ENCODE data around the gene C2CD2L. TPM values are rescaled to one million over a fixed set of nuclear protein-coding genes. Genes with fewer than 3 reads are reported as not detected.

C2CD2L gene
- total and polyA plus RNA-seq, 2 of the 13 experiments (the other 11 are each of a cell fraction or from before 2014, with no cell fraction given): 3.7 to 5.5 TPM

DNA sequence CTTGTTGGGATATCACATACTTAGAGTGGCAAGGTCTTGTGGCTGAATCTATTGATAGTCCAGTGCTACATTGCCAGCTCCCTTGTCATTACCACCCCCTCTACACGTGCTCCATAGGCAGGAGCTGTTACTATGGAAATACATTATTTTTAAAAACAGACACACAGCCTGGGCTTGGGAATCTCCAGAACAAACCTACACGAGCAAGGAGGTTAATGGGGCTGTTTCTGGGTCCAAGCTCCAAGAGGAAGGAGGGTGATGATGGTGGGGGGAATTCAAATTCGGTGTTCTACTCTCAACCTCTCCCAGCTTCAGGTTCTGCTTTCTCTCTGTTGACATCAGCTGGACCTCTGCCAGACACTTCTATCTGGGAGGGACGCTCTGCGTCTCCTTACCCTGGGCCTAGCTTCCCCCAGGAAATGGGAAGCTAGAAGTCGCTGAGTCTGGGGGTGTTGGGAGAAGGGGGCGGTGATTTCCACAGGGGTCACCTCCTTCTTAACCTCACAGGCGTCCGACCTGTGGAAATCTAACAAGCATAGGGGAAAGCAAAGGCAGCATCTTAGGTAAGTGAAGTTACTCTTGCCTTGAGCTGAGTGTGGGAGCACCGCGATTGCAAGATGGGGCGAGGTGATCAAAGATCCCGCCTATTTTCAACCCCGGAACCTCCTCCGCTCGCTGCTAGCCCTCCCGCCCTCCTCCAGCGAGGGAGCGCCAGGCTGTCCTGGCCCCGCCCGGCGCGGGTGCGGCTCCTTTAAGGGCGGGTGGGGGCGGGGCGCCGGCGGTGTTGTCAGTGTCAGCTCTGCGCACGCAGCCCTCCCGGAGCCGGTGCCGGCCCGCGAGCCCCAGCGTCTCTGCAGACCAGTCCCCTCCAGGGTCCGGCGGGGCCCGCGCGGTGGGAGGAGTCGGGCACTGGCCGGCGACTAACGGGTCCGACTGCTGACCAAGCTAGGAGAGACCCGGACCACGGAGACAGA is at the start of gene C2CD2L (continued):
- TF ChIP-seq, protein P1, sequence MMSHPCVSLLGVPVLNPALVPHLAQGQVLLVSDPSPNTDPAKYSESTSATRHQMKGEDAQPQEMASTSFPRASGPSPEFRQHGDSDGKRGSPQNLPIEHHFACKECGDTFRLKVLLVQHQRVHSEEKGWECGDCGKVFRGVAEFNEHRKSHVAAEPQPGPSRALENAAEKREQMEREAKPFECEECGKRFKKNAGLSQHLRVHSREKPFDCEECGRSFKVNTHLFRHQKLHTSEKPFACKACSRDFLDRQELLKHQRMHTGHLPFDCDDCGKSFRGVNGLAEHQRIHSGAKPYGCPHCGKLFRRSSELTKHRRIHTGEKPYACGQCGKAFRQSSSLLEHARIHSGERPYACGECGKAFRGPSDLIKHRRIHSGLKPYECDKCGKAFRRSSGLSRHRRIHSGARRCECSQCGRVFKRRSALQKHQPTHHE (CRISPR knock-in tag; IDR thresholded peaks at IDR 0.05; ENCODE audit: borderline replicate concordance): no peak
- TF ChIP-seq, protein P2, sequence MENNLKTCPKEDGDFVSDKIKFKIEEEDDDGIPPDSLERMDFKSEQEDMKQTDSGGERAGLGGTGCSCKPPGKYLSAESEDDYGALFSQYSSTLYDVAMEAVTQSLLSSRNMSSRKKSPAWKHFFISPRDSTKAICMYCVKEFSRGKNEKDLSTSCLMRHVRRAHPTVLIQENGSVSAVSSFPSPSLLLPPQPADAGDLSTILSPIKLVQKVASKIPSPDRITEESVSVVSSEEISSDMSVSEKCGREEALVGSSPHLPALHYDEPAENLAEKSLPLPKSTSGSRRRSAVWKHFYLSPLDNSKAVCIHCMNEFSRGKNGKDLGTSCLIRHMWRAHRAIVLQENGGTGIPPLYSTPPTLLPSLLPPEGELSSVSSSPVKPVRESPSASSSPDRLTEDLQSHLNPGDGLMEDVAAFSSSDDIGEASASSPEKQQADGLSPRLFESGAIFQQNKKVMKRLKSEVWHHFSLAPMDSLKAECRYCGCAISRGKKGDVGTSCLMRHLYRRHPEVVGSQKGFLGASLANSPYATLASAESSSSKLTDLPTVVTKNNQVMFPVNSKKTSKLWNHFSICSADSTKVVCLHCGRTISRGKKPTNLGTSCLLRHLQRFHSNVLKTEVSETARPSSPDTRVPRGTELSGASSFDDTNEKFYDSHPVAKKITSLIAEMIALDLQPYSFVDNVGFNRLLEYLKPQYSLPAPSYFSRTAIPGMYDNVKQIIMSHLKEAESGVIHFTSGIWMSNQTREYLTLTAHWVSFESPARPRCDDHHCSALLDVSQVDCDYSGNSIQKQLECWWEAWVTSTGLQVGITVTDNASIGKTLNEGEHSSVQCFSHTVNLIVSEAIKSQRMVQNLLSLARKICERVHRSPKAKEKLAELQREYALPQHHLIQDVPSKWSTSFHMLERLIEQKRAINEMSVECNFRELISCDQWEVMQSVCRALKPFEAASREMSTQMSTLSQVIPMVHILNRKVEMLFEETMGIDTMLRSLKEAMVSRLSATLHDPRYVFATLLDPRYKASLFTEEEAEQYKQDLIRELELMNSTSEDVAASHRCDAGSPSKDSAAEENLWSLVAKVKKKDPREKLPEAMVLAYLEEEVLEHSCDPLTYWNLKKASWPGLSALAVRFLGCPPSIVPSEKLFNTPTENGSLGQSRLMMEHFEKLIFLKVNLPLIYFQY (CRISPR knock-in tag; IDR thresholded peaks at IDR 0.05; ENCODE audit: borderline replicate concordance): peak; percentile 88; the same call in 1 of the 2 replicates
- TF ChIP-seq ZNF768 (CRISPR knock-in tag; IDR thresholded peaks at IDR 0.05) (peak; percentile 47; the same call in 1 of the 2 replicates), SNRNP70 (IDR thresholded peaks at IDR 0.05; ENCODE audit: low read depth, low read length) (no peak), MLLT10 (CRISPR knock-in tag; IDR thresholded peaks at IDR 0.05) (no peak), TCF12 (IDR thresholded peaks at IDR 0.05) (no peak), TCF12 (CRISPR knock-in tag; IDR thresholded peaks at IDR 0.05) (no peak), ZBTB42 (CRISPR knock-in tag; IDR thresholded peaks at IDR 0.05) (no peak), SIX4 (CRISPR knock-in tag; IDR thresholded peaks at IDR 0.05) (no peak), TOPORS (CRISPR knock-in tag; IDR thresholded peaks at IDR 0.05) (no peak), KLF12 (CRISPR knock-in tag; IDR thresholded peaks at IDR 0.05; ENCODE audit: borderline replicate concordance) (peak; percentile 29; the same call in 1 of the 2 replicates), MED1 (CRISPR knock-in tag; IDR thresholded peaks at IDR 0.05) (no peak), NONO (IDR thresholded peaks at IDR 0.05) (no peak), NONO (CRISPR knock-in tag; conservative IDR thresholded peaks at IDR 0.05) (peak; percentile 45; the same call in 1 of the 2 replicates), ZNF703 (CRISPR knock-in tag; IDR thresholded peaks at IDR 0.05; ENCODE audit: borderline replicate concordance) (no peak)
- TF ChIP-seq, protein P3, sequence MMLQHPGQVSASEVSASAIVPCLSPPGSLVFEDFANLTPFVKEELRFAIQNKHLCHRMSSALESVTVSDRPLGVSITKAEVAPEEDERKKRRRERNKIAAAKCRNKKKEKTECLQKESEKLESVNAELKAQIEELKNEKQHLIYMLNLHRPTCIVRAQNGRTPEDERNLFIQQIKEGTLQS (CRISPR knock-in tag; IDR thresholded peaks at IDR 0.05): no peak
- TF ChIP-seq, protein P4, sequence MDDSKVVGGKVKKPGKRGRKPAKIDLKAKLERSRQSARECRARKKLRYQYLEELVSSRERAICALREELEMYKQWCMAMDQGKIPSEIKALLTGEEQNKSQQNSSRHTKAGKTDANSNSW (CRISPR knock-in tag; IDR thresholded peaks at IDR 0.05; ENCODE audit: borderline replicate concordance): no peak
- TF ChIP-seq, protein P5, sequence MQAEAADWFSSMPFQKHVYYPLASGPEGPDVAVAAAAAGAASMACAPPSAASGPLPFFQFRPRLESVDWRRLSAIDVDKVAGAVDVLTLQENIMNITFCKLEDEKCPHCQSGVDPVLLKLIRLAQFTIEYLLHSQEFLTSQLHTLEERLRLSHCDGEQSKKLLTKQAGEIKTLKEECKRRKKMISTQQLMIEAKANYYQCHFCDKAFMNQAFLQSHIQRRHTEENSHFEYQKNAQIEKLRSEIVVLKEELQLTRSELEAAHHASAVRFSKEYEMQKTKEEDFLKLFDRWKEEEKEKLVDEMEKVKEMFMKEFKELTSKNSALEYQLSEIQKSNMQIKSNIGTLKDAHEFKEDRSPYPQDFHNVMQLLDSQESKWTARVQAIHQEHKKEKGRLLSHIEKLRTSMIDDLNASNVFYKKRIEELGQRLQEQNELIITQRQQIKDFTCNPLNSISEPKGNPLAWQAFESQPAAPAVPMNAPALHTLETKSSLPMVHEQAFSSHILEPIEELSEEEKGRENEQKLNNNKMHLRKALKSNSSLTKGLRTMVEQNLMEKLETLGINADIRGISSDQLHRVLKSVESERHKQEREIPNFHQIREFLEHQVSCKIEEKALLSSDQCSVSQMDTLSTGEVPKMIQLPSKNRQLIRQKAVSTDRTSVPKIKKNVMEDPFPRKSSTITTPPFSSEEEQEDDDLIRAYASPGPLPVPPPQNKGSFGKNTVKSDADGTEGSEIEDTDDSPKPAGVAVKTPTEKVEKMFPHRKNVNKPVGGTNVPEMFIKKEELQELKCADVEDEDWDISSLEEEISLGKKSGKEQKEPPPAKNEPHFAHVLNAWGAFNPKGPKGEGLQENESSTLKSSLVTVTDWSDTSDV (CRISPR knock-in tag; IDR thresholded peaks at IDR 0.05): no peak
- TF ChIP-seq, protein P6, sequence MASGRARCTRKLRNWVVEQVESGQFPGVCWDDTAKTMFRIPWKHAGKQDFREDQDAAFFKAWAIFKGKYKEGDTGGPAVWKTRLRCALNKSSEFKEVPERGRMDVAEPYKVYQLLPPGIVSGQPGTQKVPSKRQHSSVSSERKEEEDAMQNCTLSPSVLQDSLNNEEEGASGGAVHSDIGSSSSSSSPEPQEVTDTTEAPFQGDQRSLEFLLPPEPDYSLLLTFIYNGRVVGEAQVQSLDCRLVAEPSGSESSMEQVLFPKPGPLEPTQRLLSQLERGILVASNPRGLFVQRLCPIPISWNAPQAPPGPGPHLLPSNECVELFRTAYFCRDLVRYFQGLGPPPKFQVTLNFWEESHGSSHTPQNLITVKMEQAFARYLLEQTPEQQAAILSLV (CRISPR knock-in tag; IDR thresholded peaks at IDR 0.05; ENCODE audit: borderline replicate concordance): no peak

Data from HepG2 (cell line).